Endothelial cell of umbilical vein (primary cell): Measurements from ENCODE around the gene TNFSF4. TPM values are rescaled to one million over a fixed set of nuclear protein-coding genes. Genes with fewer than 3 reads are reported as not detected.

ENCODE experiments used
- BruUV-seq: library from RNA; stranded (reverse); fragments of 400-500 nt; replicated peaks from 2 replicates; lab custom pipeline; 2021; lab: Mats Ljungman, UMichigan
- CTCF ChIA-PET: fragments of 300-600, 350-600 bp; sonication (Branson Sonifier 250); formaldehyde crosslinking; loops from one replicate; lab custom pipeline; 2021; ENCODE audit warnings: antibody characterized with exemption, inconsistent platforms; lab: Charles Lee
- POLR2A ChIA-PET: fragments of 300-600, 350-600 bp; sonication (Branson Sonifier 250); formaldehyde crosslinking; loops from one replicate; lab custom pipeline; 2021; ENCODE audit warnings: antibody characterized with exemption, inconsistent platforms; lab: Charles Lee
- DNase-seq: peaks from one replicate; pipeline ENCODE4 v3.0.0-alpha.2; 2011; ENCODE audit warnings: low read depth, low spot score
- FAIRE-seq: peaks from 2 replicates; lab custom pipeline; 2011; peaks lifted over from hg19 to GRCh38; lab: Jason Lieb, UNC
- H2AFZ ChIP-seq: 2 replicates; pipeline ENCODE4 v1.6.0; 2012; ENCODE audit warnings: low read depth, low read length, control low read depth, inconsistent platforms
- H3K27ac ChIP-seq: 2 replicates; pipeline ENCODE4 v1.5.1; 2011; ENCODE audit warnings: low read depth, mild to moderate bottlenecking, control low read depth, low read length, moderate library complexity; ENCODE audit not compliant: insufficient read depth
- H3K27me3 ChIP-seq, 2 experiments: 2 replicates each; pipeline versions ENCODE4 v1.6.0 to v1.6.1; 2011; ENCODE audit warnings: low read length in 2 of 2, mixed read lengths in 1 of 2; ENCODE audit not compliant: control insufficient read depth in 2 of 2, insufficient read depth in 2 of 2
- H3K36me3 ChIP-seq, 2 experiments: 2 replicates in 1 of 2; 3 replicates in 1 of 2; pipeline ENCODE4 v1.5.1; 2011; ENCODE audit warnings: low read length in 2 of 2, mild to moderate bottlenecking in 1 of 2, moderate library complexity in 1 of 2; ENCODE audit not compliant: control insufficient read depth in 2 of 2, insufficient read depth in 2 of 2; ENCODE audit errors: extremely low read depth in 1 of 2
- H3K4me1 ChIP-seq: 3 replicates; pipeline ENCODE4 v1.5.1; 2011; ENCODE audit warnings: mild to moderate bottlenecking, low read length; ENCODE audit not compliant: control insufficient read depth, insufficient read depth; ENCODE audit errors: extremely low read depth
- H3K4me2 ChIP-seq: 2 replicates; pipeline ENCODE4 v1.6.1; 2011; ENCODE audit warnings: low read length, control low read depth, mixed read lengths; ENCODE audit not compliant: insufficient read depth
- H3K4me3 ChIP-seq, 3 experiments: fragments of 200-600 bp in 1 of 3; sonication (generic), shearing (Covaris generic) in 1 of 3; replicated peaks in 1 of 3; 2 replicates each; pipeline ENCODE4 v1.5.1; 2011 to 2016; ENCODE audit warnings: control low read depth in 3 of 3, low read length in 3 of 3, mild to moderate bottlenecking in 2 of 3, inconsistent platforms in 1 of 3, low read depth in 1 of 3, moderate library complexity in 1 of 3; ENCODE audit not compliant: insufficient read depth in 1 of 3
- H3K79me2 ChIP-seq: 2 replicates; pipeline ENCODE4 v1.6.0; 2012; ENCODE audit warnings: low read length, inconsistent platforms; ENCODE audit not compliant: control insufficient read depth, insufficient read depth
- H3K9ac ChIP-seq: replicated peaks from 2 replicates; pipeline ENCODE3; 2011; ENCODE audit warnings: low read length, control low read depth; ENCODE audit not compliant: insufficient read depth; ENCODE audit errors: extremely low read depth
- H3K9me1 ChIP-seq: replicated peaks from 3 replicates; pipeline ENCODE4 v1.6.0; 2011; ENCODE audit warnings: mild to moderate bottlenecking, low read length; ENCODE audit not compliant: control insufficient read depth, insufficient read depth; ENCODE audit errors: extremely low read depth
- H3K9me3 ChIP-seq: replicated peaks from 2 replicates; pipeline ENCODE4 v1.5.1; 2012; ENCODE audit warnings: low read length, inconsistent platforms; ENCODE audit not compliant: control insufficient read depth, insufficient read depth
- H4K20me1 ChIP-seq: replicated peaks from 2 replicates; pipeline ENCODE3; 2011; ENCODE audit warnings: mild to moderate bottlenecking, low read length; ENCODE audit not compliant: control insufficient read depth, insufficient read depth; ENCODE audit errors: extremely low read depth
- EZH2 ChIP-seq: IDR thresholded peaks from 2 replicates; pipeline ENCODE4 v1.6.1; 2012; ENCODE audit warnings: borderline replicate concordance, low read depth, mild to moderate bottlenecking, moderate library complexity, low read length, inconsistent platforms; ENCODE audit not compliant: severe bottlenecking
- FOS ChIP-seq: IDR thresholded peaks from 2 replicates; pipeline ENCODE4 v1.6.1; 2011; ENCODE audit warnings: mild to moderate bottlenecking, low read length, moderate library complexity, borderline replicate concordance; ENCODE audit not compliant: insufficient read depth
- GATA2 ChIP-seq: IDR thresholded peaks from 2 replicates; pipeline ENCODE4 v1.7.0; 2011; ENCODE audit warnings: low read depth, mild to moderate bottlenecking, moderate library complexity, mixed read lengths, low read length; ENCODE audit not compliant: insufficient read length, insufficient read depth
- JUN ChIP-seq: IDR thresholded peaks from 2 replicates; pipeline ENCODE4 v1.6.1; 2011; ENCODE audit warnings: borderline replicate concordance, low read depth; ENCODE audit not compliant: insufficient read length, insufficient read depth
- MYC ChIP-seq: IDR thresholded peaks from one replicate; pipeline ENCODE4 v1.6.1; 2011; ENCODE audit warnings: mild to moderate bottlenecking, low read depth, low read length
- POLR2A ChIP-seq: IDR thresholded peaks from 2 replicates; pipeline ENCODE4 v1.6.1; 2012; ENCODE audit warnings: low read depth, mild to moderate bottlenecking, control low read depth, low read length
- POLR2AphosphoS5 ChIP-seq: IDR thresholded peaks from 2 replicates; pipeline ENCODE4 v1.6.1; 2012; ENCODE audit warnings: low read depth, mild to moderate bottlenecking, control low read depth, low read length, moderate library complexity; ENCODE audit not compliant: insufficient read depth
- dilution Hi-C: fragments of 300-500 bp; cut with MboI; formaldehyde crosslinking; loops from one replicate; pipeline ENCODE4 v1.15.0; 2019; ENCODE audit warnings: low sequenced_read_pairs; ENCODE audit not compliant: extremely low pct_ligation_motif_present
- intact Hi-C: fragments of 100-400 bp; cut with micrococcal nuclease; formaldehyde crosslinking; loops from one replicate; pipeline ENCODE4 v1.10.0; 2022
- polyA plus RNA-seq, 4 experiments: library from polyadenylated mRNA; depleted of rRNA in 3 of 4; stranded (reverse) in 3 of 4; unstranded in 1 of 4; fragments of >200 nt; gene quantifications; 2 replicates each; pipeline versions ENCODE4 v1.2.1 to v1.2.3, GENCODE V29; 2011 to 2012; ENCODE audit warnings: missing spikeins in 1 of 4
- total RNA-seq: library from RNA; stranded (reverse); gene quantifications from 2 replicates; pipeline ENCODE4 v1.2.3, GENCODE V29; 2021
- TF ChIP-seq, protein P1 (sequence below), 2 donors: IDR thresholded peaks; 1 replicate in 1 of 2; 2 replicates in 1 of 2; pipeline ENCODE4 v1.5.1; 2011; ENCODE audit warnings: low read length in 2 of 2, mild to moderate bottlenecking in 2 of 2, moderate library complexity in 2 of 2, control low read depth in 1 of 2, inconsistent platforms in 1 of 2, low read depth in 1 of 2; ENCODE audit not compliant: insufficient read depth in 1 of 2; ENCODE audit errors: extremely low read depth in 1 of 2
- TF ChIP-seq, protein P2 (sequence below): IDR thresholded peaks from 2 replicates; pipeline ENCODE4 v1.6.1; 2011; ENCODE audit not compliant: insufficient read depth, insufficient read length

The TNFSF4 gene
- total and polyA plus RNA-seq, 2 donors (not counting 3 experiments of a cell fraction or from before 2014, with no cell fraction given): 44.9 to 88.1 TPM

DNA sequence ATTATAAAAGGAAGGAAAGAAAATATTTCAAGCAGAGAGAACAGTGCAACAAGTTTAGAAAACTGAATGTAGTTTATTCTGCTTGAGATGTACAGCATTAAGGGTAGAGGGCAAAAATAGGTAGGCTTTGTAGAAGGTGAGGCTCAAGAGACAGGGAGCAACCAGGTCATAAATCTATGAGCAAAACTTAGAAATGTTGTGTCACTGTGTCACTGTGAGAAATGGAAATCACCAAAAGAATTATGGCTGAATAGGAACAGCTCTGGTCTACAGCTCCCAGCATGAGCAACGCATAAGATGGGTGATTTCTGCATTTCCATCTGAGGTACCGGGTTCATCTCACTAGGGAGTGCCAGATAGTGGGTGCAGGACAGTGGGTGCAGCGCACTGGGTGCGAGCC, 53.6 kb downstream of the TNFSF4 start:
- Histone ChIP-seq H4K20me1 (no peaks in the 10 kb centered on the region), H3K9me3 (no peaks in the 10 kb centered on the region), H3K27ac (no peak overlapping the region), H3K4me1 (no peaks in the 10 kb centered on the region), H3K4me2 (no peak overlapping the region), H3K79me2 (no peaks in the 10 kb centered on the region), H3K9me1 (no peaks in the 10 kb centered on the region), H3K4me3 (no peak overlapping the region), H3K9ac (no peak overlapping the region), H3K27me3 (no peaks in the 10 kb centered on the region), H3K36me3 (no peaks in the 10 kb centered on the region), H2AFZ (no peak overlapping the region)
- BruUV-seq: no TSS peak
- dilution Hi-C loops: no loop called here
- TF ChIP-seq, protein P1, sequence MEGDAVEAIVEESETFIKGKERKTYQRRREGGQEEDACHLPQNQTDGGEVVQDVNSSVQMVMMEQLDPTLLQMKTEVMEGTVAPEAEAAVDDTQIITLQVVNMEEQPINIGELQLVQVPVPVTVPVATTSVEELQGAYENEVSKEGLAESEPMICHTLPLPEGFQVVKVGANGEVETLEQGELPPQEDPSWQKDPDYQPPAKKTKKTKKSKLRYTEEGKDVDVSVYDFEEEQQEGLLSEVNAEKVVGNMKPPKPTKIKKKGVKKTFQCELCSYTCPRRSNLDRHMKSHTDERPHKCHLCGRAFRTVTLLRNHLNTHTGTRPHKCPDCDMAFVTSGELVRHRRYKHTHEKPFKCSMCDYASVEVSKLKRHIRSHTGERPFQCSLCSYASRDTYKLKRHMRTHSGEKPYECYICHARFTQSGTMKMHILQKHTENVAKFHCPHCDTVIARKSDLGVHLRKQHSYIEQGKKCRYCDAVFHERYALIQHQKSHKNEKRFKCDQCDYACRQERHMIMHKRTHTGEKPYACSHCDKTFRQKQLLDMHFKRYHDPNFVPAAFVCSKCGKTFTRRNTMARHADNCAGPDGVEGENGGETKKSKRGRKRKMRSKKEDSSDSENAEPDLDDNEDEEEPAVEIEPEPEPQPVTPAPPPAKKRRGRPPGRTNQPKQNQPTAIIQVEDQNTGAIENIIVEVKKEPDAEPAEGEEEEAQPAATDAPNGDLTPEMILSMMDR (IDR thresholded peaks at IDR 0.05; ENCODE audit: extremely low read depth in 1 of 2, insufficient read depth in 1 of 2, low read depth in 1 of 2, low read length in 2 of 2): no peak
- TF ChIP-seq, protein P2, sequence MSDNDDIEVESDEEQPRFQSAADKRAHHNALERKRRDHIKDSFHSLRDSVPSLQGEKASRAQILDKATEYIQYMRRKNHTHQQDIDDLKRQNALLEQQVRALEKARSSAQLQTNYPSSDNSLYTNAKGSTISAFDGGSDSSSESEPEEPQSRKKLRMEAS: no peak
- TF ChIP-seq FOS (no peak), POLR2A (no peak), MYC (no peak), GATA2 (no peak), POLR2AphosphoS5 (no peak), EZH2 (no peak), JUN (no peak)
- FAIRE-seq (no peak), DNase-seq (no peak)
- intact Hi-C loops: no loop called here
- CTCF ChIA-PET: interaction anchor here (1.6 kb wide), 1 partner anchor 8 kb away, joined by 4 read pairs; no protein-coding TSS in a partner anchor
- POLR2A ChIA-PET: no interaction called here
